NK-92 (cell line): ENCODE measurements around the gene SLC27A6.
"Not testable (repeated sequence)": the region's sequence is repeated elsewhere in the genome, so short reads cannot be mapped to it uniquely, and the experiment has no call there.

ENCODE experiments used
- DNase-seq: peaks from one replicate; lab custom pipeline; 2025; ENCODE audit not compliant: unreplicated experiment; lab: John Stamatoyannopoulos, UW

Gene SLC27A6

GRCh38 chr5:129001841-129002526 lies 36.7 kb downstream of the SLC27A6 start:
- DNase-seq: no peak

DNA sequence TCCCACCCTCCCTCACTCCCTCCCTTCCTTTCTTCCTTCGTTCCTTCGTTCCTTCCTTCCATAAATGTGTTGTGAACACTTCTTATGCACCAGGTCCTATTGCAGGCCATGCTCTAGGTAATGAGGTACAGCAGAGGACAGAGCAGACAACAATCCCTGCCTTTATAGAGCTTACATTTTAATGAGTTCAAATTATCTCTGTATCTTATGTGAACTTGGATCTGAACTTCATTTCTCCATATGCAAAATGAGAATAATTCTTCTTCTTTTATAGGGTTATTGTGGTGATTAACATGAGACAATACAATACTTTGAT lies 37.2 kb downstream of the SLC27A6 start:
- no peak for DNase-seq

DNA sequence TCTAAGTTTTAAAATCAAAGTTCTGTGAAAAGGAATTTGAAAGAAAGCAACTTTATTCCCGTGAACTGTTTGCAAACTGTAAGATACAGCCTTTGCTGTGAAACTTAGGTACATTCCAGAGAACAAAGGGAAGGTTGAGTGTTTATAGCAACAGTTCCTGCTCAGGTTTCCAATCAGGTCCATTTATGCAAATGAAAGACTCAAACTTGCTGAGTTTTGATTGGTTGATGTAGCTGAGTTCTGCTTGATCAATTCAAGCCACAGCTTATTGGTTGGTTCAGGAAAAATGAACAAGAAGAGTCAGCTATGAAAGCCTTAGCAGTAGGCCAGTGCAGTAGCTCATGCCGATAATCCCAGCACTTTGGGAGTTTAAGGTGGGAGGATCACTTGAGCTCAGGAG lies 37.9 kb downstream of the SLC27A6 start:
- DNase-seq: no peak

- no peak for DNase-seq
Observed at GRCh38 chr5:129014185-129014584, 48.9 kb downstream of the SLC27A6 start.

DNA sequence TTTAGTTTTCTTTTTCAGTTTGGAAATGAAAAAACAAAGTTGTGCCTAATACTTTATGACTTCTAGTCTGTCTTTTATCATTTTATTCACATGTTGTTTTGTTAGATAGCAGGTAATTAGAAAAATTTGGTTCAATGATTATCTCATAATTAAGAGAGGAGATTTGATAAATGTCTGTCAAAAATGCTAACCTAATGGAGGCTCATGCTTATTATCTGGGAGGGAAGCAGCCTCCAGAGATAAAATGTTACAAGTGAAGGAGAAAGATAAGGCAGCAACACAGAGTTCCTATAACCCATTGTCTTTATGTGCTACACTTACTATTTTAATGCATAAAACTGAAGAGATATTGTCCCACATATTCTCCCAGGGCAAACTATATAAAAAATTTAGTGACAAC lies 53.5 kb downstream of the SLC27A6 start:
- no peak for DNase-seq

DNA sequence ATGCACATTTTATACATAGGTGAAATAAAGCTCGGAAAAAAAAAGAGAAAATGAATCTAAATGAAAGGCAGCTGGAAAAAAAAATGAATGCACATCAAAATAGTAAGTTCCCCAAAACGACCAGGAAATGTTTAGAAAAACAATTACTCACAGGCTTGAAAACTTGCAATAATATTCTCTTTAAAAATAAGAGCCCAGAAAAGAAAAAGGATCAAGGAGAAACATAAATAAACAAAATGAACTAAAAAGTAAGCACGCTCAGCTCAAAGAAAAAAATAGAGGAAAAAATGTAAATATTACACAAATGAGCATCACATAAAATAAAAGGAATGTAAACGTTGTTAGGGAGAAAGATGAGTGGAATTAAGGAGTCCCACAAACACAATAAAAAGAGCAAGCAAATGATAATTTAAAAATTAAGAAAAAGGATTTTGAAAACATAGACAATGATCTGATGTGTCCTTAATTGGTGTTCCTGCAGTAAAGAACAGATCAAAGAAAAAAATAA lies 54.2 kb downstream of the SLC27A6 start:
- no peak for DNase-seq

DNA sequence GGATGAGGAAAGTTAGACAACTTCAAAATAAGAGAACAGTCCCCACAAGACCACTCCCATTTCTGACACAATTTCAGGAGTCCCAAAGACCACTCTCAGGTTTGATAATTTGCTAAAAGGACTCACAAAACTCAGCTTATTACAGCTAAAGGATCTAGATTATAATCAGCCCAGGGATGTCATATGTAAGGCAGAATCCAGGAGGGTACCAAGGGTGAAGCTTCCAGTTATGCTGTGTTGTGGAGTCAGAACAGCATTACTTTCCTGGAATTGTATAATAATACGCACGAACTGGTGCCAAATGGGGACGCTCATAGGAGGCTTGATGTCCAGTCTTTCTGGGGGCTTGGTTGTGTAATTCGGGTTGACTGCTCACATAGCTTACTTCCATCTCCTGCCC lies 55.4 kb downstream of the SLC27A6 start:
- no peak for DNase-seq

DNA sequence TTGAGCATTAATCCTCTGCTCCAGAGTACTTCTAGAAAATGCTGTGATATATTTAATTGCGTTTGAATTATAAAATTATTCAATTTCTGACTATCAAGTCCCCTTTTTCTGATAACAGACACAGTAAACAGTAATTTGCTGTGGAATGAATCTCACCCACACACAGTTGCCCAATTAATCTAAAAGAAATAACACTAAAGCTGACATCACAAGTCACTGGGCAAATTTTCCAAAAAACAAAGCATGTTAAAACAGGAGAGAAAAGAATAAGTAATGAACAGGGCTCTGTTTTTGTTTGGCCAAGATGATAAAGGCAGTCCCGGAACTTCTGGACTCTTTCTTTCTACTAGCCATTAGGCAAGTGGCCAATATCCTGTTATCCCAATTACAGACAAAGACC lies 56.5 kb downstream of the SLC27A6 start:
- no peak for DNase-seq

DNA sequence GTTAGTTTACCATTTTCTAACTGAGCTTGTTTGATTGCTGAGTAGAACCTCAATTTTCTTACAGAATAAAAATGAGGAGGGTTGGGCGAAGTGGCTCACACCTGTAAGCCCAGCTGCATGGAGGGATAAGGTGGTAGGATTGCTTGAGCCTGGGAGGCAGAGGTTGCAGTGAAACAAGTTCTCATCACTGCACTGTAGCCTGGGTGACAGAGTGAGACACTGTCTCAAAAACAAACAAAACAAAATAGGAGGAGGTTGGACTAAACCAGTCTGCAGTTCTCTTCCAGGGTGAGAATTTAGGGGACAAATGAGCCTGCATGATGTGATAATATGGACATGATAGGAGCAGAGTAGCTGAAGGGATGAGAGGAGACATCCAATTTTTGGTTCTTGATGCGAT lies 57.3 kb downstream of the SLC27A6 start:
- no peak for DNase-seq

- no peak for DNase-seq
Observed at GRCh38 chr5:129027260-129027659, 62.0 kb downstream of the SLC27A6 start.

DNA sequence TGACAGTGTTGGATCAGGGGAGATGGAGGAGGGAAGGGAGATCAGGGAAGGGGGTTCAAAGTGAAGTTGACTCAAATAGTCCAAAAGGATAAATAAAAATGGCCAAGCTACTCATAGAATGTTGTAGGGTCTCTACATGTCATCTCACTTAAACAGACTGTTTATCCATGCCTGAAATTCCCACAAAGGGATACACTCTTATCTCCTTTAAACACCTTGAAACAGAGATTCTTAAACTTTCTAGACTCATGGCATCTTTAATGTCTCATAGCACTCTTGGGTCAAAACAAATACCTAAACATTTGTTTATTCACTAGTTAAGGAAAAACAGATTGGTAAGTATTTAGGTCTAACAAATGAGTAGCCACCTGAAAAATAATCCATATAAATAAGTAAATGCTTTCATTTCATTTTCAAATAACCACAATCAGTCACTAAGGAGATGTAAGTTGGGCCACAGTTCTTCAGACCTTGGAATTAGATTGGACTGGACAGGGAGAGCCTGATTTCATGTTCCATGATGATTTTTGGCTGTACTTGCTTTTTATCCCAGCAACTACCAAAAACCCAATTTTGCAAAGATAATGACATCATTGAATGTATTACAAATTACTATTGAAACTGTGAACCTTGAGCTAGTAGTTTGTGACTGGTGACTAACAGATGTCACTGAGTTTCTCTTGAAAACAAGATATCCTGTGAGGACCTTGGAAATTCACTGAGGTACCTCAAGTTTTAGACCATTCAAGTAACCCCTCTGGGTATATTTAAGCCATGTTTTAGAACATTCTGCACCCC lies 66.8 kb downstream of the SLC27A6 start:
- DNase-seq: no peak

DNA sequence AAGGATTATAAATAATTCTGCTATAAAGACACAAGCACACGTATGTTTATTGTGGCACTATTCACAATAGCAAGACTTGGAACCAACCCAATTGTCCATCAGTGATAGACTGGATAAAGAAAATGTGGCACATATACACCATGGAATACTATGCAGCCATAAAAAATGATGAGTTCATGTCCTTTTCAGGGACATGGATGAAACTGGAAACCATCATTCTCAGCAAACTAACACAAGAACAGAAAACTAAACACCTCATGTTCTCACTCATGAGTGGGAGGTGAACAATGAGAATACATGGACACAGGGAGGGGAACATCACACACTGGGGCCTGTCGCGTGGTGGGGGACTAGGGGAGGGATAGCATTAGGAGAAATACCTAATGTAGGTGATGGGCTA lies 71.0 kb downstream of the SLC27A6 start:
- not testable (repeated sequence) for DNase-seq

DNA sequence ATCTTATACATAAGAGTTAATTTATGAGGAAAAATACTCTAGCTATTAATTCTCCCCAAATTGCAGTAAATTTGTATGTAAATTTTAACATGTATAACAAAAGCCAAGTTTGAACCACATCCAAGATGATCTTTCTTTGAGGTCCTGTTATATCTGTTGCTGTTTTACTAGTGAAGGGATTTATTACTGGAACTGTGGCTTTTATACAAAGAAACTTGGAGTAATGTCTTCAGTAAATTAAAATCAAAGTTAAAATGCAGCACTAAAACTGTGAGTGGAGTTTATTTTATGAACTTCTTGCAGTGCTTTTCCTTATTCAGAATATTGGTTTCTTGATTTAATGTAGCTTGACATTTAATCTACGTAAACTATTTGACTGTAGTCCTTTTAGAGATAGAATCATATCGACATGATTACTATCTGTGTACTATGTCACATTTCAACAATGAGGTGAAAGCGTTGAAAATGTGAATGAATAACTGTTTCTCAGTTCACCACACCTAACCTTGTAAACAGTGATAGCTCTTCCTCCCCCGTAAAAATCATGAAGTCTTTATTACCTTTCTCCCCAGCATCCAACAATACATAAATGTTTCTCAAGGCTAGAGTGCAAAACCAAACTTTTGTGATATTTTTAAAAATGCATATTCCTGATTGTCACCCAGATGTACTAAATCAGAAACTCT lies 76.1 kb downstream of the SLC27A6 start:
- DNase-seq: no peak

DNA sequence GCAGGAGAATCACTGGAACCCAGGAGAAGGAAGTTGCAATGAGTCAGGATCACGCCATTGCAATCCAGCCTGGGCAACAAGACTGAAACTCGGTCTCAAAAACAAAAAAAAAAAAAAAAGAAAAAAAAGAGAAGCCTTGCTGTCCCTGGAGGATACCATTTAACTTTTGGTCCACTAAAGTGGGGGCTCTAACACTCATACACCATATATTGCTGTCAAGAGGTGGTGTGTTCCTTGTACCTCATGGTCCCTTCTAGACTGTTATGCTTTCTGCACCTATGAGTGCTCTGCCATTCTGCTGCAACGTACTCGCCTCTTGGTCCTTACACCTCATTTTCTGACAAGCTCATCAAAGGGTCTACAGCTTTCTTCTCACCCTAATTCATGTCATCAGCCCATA lies 77.0 kb downstream of the SLC27A6 start:
- no peak for DNase-seq

DNA sequence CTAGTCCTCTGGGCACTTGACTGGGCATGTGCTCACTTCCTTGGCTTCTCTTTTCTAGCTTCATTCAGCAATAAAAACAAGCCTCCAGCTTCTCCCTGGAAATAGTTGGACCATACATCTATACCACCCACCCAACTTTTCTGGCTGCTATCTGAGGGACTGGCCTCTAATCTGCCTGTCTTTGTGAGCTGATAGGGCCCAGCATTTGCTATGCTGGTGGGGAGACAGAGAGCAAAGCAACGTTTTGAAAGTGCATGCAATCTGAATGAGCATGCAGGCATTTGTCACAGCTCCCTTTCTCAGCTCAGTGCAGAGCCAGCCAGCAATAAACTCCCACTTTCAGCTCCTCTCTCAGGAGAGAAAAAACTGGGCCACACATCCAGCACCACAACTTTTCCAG lies 78.6 kb downstream of the SLC27A6 start:
- no peak for DNase-seq

DNA sequence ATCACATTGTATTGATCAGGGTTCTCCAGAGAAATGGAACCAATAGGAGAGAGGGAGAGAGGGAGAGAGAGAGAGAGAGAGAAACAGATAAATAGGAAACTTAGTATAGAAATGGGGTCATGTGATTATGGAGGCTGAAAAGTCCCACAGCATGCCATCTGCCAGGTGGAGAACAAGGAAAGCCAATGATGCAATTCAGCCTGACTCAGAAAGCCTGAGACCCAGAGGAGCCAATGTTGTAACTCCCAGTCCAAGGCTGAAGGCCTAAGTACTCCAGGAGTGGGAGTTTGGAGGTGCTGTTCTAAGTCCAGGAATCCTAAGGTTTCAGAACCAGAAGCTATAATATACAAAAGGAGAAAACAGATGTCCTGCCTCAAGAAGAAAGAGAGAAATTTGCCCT lies 80.9 kb downstream of the SLC27A6 start:
- no peak for DNase-seq

DNA sequence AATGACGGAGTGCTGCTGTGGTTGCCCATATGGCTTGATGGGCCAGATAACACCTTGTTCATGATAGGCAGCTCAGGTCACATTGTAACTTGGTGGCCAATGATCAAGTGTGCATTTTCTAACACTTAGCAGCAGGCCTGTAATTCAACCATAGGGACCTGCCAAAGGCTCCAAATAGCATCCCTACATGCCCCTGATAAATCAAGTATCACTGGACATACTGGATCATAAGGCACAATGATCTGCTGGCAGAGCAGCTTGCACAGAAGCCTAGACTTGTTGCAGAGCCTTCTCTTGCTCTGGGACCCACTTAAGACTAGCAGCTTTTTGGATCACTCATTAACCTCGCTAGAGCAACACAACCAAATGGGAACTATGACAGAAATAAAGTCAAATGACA lies 83.2 kb downstream of the SLC27A6 start:
- no peak for DNase-seq

DNA sequence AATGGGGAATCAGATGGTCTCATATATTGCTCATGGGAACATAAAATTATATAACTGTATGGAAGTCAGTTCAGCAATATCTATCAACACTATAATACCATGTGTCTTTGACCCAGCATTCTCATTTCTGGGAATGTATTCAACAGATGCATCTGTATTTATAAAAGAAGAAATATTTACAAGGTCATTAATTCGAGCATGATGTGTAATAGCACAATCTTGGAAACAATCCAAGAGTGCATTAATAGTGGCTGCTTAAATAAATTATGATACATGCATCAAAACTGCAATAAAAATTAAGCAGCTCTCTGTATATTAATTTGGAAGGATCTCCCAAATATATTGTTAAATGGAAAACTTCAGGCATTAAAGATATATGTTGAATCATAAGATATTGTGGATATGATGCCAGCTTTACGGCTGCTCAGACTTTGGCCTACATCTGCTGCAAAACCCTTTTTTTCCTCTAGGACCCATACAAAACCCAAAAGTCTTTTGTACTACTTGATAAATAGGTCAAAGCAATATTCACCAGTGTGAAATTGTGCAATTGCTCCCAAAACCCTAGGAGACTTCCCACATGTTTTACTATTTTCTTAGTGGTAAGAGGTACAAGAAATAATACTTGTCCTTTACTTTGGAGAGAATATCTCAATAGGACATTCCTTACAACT lies 84.0 kb downstream of the SLC27A6 start:
- no peak for DNase-seq

DNA sequence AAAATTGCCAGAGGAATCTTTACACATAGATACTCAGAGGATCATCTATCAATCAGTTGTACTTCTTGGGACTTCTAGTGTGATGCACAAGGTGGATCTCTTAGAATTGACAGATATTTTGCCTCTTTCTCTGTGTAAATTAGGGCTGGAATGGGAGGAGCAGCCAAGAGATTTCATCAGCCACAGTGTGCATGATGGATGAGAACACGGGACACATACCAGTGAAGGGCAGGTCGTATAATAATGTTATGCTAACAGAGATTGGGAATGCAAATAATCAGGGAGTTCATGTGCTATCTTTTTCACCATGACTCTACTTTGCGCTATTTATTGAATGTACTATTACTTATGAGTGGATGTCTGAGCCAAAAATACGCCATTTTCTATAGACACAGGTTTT lies 86.0 kb downstream of the SLC27A6 start:
- no peak for DNase-seq

DNA sequence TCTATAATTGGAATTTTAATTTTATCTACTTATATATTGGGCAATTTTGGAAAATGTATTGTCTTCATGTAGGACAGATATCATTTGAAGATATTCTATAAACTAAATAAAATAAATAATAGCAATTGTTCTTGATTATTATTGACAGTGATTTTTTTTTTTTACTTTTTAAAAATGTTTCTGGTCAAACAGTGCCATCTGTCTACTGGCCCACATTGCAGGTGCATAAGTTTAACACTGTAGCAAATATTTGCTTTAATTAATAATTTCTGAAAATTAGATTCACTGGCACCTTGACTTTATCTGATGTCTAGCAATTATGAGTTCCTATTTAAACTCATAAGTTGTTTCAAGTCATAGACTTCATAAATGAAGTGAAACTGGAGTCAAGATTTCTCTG lies 88.2 kb downstream of the SLC27A6 start:
- no peak for DNase-seq

DNA sequence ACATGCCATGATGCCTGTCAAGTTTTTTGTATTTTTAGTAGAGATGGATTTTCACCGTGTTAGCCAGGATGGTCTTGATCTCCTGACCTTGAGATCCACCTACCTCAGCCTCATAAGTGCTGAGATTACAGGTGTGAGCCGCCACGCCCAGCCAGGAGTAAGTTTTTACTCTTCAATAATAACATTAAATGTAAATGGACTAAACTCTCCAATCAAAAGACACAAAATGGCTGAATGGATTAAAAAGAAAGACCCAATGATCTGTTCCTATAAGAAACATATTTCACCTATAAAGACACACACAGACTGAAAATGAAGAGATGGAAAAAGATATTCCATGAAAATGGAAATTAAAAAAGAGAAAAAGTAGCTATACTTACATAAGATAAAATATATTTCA lies 92.0 kb downstream of the SLC27A6 start:
- DNase-seq: no peak

DNA sequence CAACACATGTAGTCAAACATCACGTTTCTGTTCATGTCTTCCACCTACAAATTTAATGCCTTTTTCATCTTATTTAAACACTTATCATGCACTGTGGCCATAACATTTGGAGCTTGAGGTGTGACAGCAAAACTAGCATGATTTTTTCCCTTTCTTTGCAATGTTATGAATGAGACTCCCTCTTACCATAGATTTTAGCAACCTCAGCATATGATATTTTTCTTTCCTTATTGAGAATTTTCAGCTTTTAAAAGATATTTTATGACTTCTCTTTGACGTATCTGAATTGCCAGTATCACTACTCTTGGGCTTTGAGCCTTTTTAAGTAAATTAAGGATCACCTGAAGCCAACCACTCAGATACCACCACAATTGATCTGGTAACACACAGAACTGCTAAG lies 96.6 kb downstream of the SLC27A6 start:
- DNase-seq: no peak
